ENCODE data around the gene SLC20A1.

DNA sequence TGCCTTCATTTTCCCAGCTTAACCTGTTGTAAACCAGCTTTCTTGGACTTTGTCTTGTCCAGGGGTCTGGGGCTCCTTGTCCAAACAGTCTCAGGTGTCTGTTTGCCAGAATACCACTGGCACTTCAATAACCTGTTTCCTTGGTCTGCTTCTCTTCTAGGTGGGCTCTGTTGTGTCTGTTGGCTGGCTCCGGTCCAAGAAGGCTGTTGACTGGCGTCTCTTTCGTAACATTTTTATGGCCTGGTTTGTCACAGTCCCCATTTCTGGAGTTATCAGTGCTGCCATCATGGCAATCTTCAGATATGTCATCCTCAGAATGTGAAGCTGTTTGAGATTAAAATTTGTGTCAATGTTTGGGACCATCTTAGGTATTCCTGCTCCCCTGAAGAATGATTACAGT, 17.0 kb downstream of the SLC20A1 start:
- TF ChIP-seq POLR2AphosphoS5 (IDR thresholded peaks at IDR 0.05; ENCODE audit: low read depth, low read length) (no peak), POU2F2 (IDR thresholded peaks at IDR 0.05; ENCODE audit: low read depth, low read length) (no peak), POLR2A (IDR thresholded peaks at IDR 0.05; ENCODE audit: low read depth, low read length) (no peak)

Measured in GM12891 (cell line).